SU-DHL-6 (cell line): ENCODE measurements around the gene SCARB1.

ENCODE experiments used
- CTCF ChIP-seq: fragments of 200-600 bp; sonication (generic); IDR thresholded peaks from one replicate; pipeline ENCODE4 v1.5.1; 2017; ENCODE audit warnings: antibody characterized with exemption, mild to moderate bottlenecking, low read length, moderate library complexity; ENCODE audit not compliant: insufficient read depth, poor library complexity, severe bottlenecking
- EZH2phosphoT487 ChIP-seq: fragments of 200-600 bp; sonication (generic), shearing (Covaris generic); conservative IDR thresholded peaks from 2 replicates; pipeline ENCODE4 v1.6.1; 2018; ENCODE audit warnings: mild to moderate bottlenecking, antibody characterized with exemption, low read length, moderate library complexity, mixed read lengths

- TF ChIP-seq CTCF (no peak), EZH2phosphoT487 (no peak)
These were observed 32.8 kb upstream of the SCARB1 start for GRCh38 chr12:124896461-124896860.
